HEK293 (cell line): ENCODE data around the gene FHL5.
A peak's percentile ranks its signal among the peaks of the same experiment; 100 is the strongest.

Experiments used
- CTCF ChIA-PET: fragments of 350-600 bp; formaldehyde crosslinking; extraction: SDS; loops from one replicate; lab custom pipeline; 2021; ENCODE audit warnings: antibody characterized with exemption; lab: Yijun Ruan, JAX
- POLR2A ChIA-PET: fragments of 300-600 bp; formaldehyde crosslinking; extraction: SDS; loops from one replicate; lab custom pipeline; 2020; ENCODE audit warnings: antibody characterized with exemption, inconsistent platforms; lab: Yijun Ruan, JAX
- H3K27ac ChIP-seq: fragments of 200-500 bp; sonication (Bioruptor generic); 2 replicates; pipeline ENCODE4 v1.5.1; 2014; ENCODE audit warnings: low read depth, low read length, control low read depth, inconsistent platforms; ENCODE audit errors: extremely low read depth
- H3K36me3 ChIP-seq, 2 experiments: fragments of 200-500 bp in 1 of 2; sonication (Bioruptor generic) in 1 of 2; 1 replicate in 1 of 2; 2 replicates in 1 of 2; pipeline ENCODE4 v1.5.1; 2014 to 2017; ENCODE audit warnings: inconsistent platforms in 2 of 2, low read length in 2 of 2; ENCODE audit not compliant: control insufficient read depth in 2 of 2, insufficient read depth in 1 of 2
- H3K4me1 ChIP-seq: fragments of 200-500 bp; sonication (Bioruptor generic); 2 replicates; pipeline ENCODE4 v1.5.1; 2014; ENCODE audit warnings: mild to moderate bottlenecking, low read length, inconsistent platforms; ENCODE audit not compliant: control insufficient read depth, insufficient read depth
- H3K4me3 ChIP-seq: 2 replicates; pipeline ENCODE4 v1.5.1; 2011; ENCODE audit warnings: low read depth, mild to moderate bottlenecking, control low read depth, low read length, moderate library complexity
- H3K9me3 ChIP-seq: fragments of 200-500 bp; sonication (Bioruptor generic); 2 replicates; pipeline ENCODE4 v1.5.1; 2014; ENCODE audit warnings: low read depth, low read length, inconsistent platforms; ENCODE audit not compliant: control insufficient read depth, insufficient read depth
- BCL11A ChIP-seq: fragments of 450-650 bp; formaldehyde crosslinking; IDR thresholded peaks from 2 replicates; pipeline ENCODE4 v1.5.1; 2016; ENCODE audit warnings: low read depth, missing biosample characterization, missing genetic modification characterization
- KLF16 ChIP-seq: fragments of 450-650 bp; formaldehyde crosslinking; IDR thresholded peaks from 2 replicates; pipeline ENCODE4 v1.5.1; 2017; ENCODE audit warnings: missing biosample characterization, missing genetic modification characterization
- KLF9 ChIP-seq: fragments of 450-650 bp; formaldehyde crosslinking; IDR thresholded peaks from 2 replicates; pipeline ENCODE4 v1.5.1; 2016; ENCODE audit warnings: missing biosample characterization, missing genetic modification characterization, low read depth
- MZF1 ChIP-seq: fragments of 450-650 bp; formaldehyde crosslinking; IDR thresholded peaks from 2 replicates; pipeline ENCODE4 v1.5.1; 2017; ENCODE audit warnings: missing biosample characterization, missing genetic modification characterization, borderline replicate concordance
- SETDB1 ChIP-seq: IDR thresholded peaks from one replicate; pipeline ENCODE4 v1.6.1; 2017; ENCODE audit warnings: mild to moderate bottlenecking, low read length, moderate library complexity, mixed read lengths; ENCODE audit not compliant: insufficient read length
- ZBTB20 ChIP-seq: fragments of 450-650 bp; formaldehyde crosslinking; IDR thresholded peaks from 2 replicates; pipeline ENCODE4 v1.5.1; 2016; ENCODE audit warnings: missing biosample characterization, missing genetic modification characterization
- ZEB2 ChIP-seq: fragments of 450-650 bp; formaldehyde crosslinking; IDR thresholded peaks from 2 replicates; pipeline ENCODE4 v1.5.1; 2016; ENCODE audit warnings: missing biosample characterization, missing genetic modification characterization
- ZNF157 ChIP-seq: fragments of 450-650 bp; formaldehyde crosslinking; IDR thresholded peaks from 2 replicates; pipeline ENCODE4 v1.5.1; 2016; ENCODE audit warnings: missing biosample characterization, missing genetic modification characterization
- ZNF221 ChIP-seq: fragments of 450-650 bp; formaldehyde crosslinking; IDR thresholded peaks from 2 replicates; pipeline ENCODE4 v1.5.1; 2017; ENCODE audit warnings: missing biosample characterization, missing genetic modification characterization, borderline replicate concordance
- ZNF266 ChIP-seq: fragments of 450-650 bp; formaldehyde crosslinking; IDR thresholded peaks from 2 replicates; pipeline ENCODE4 v1.5.1; 2016; ENCODE audit warnings: missing biosample characterization, missing genetic modification characterization, low read depth
- ZNF324 ChIP-seq: fragments of 450-650 bp; formaldehyde crosslinking; IDR thresholded peaks from 2 replicates; pipeline ENCODE4 v1.5.1; 2016; ENCODE audit warnings: missing biosample characterization, missing genetic modification characterization
- ZNF335 ChIP-seq: fragments of 450-650 bp; formaldehyde crosslinking; conservative IDR thresholded peaks from 2 replicates; pipeline ENCODE4 v1.5.1; 2016; ENCODE audit warnings: missing biosample characterization, missing genetic modification characterization
- ZNF416 ChIP-seq: fragments of 450-650 bp; formaldehyde crosslinking; IDR thresholded peaks from 2 replicates; pipeline ENCODE4 v1.5.1; 2016; ENCODE audit warnings: missing biosample characterization, missing genetic modification characterization
- ZNF501 ChIP-seq: fragments of 450-650 bp; formaldehyde crosslinking; IDR thresholded peaks from 2 replicates; pipeline ENCODE4 v1.5.1; 2016; ENCODE audit warnings: missing biosample characterization, missing genetic modification characterization
- ZNF560 ChIP-seq: fragments of 450-650 bp; formaldehyde crosslinking; IDR thresholded peaks from 2 replicates; pipeline ENCODE4 v1.5.1; 2017; ENCODE audit warnings: missing biosample characterization, missing genetic modification characterization, borderline replicate concordance
- ZNF626 ChIP-seq: fragments of 450-650 bp; sonication (Bioruptor Pico); formaldehyde crosslinking; IDR thresholded peaks from 2 replicates; pipeline ENCODE4 v1.5.1; 2018; ENCODE audit warnings: missing biosample characterization, missing genetic modification characterization, inconsistent platforms
- ZNF654 ChIP-seq: fragments of 450-650 bp; formaldehyde crosslinking; IDR thresholded peaks from 2 replicates; pipeline ENCODE4 v1.5.1; 2016; ENCODE audit warnings: low read depth, missing biosample characterization, missing genetic modification characterization
- ZNF677 ChIP-seq: fragments of 450-650 bp; IDR thresholded peaks from 2 replicates; pipeline ENCODE4 v1.5.0; 2018; ENCODE audit warnings: missing biosample characterization, mild to moderate bottlenecking, missing genetic modification characterization, moderate library complexity
- TF ChIP-seq, protein P1 (sequence below): fragments of 450-650 bp; formaldehyde crosslinking; IDR thresholded peaks from 2 replicates; pipeline ENCODE4 v1.5.1; 2017; ENCODE audit warnings: missing biosample characterization, missing genetic modification characterization
- TF ChIP-seq, protein P2 (sequence below): fragments of 450-650 bp; formaldehyde crosslinking; IDR thresholded peaks from 2 replicates; pipeline ENCODE4 v1.5.1; 2016; ENCODE audit warnings: missing biosample characterization, missing genetic modification characterization
- TF ChIP-seq, protein P3 (sequence below): fragments of 450-650 bp; formaldehyde crosslinking; IDR thresholded peaks from 2 replicates; pipeline ENCODE4 v1.5.1; 2016; ENCODE audit warnings: missing biosample characterization, missing genetic modification characterization
- TF ChIP-seq, protein P4 (sequence below): fragments of 450-650 bp; formaldehyde crosslinking; IDR thresholded peaks from 2 replicates; pipeline ENCODE4 v1.5.1; 2016; ENCODE audit warnings: missing biosample characterization, missing genetic modification characterization
- TF ChIP-seq, protein P5 (sequence below): fragments of 450-650 bp; formaldehyde crosslinking; IDR thresholded peaks from 2 replicates; pipeline ENCODE4 v1.5.1; 2016; ENCODE audit warnings: missing biosample characterization, missing genetic modification characterization

FHL5 gene

DNA sequence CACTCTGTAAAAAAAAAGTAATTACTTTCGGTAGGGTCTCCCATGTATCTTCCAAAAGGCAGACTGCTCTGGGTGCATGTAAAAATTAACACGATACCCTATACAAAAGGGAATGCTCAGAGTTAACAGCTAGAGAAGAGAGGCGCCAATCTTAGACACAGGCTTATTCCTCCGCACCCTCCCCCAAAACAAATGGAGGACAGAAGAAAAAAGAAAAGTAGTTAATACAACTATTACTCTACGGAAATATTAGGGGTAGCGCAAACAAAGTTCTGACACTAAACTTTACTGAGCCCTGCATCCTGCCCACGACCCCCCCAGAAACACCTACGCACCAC, 41.7 kb upstream of the FHL5 start:
- CTCF ChIA-PET: no interaction called here
- Histone ChIP-seq H3K36me3 (peaks cover 8 to 10% of the 10 kb centered on the region in 2 experiments), H3K4me1 (no peaks in the 10 kb centered on the region), H3K4me3 (peak overlapping the region; percentile 94), H3K9me3 (no peaks in the 10 kb centered on the region), H3K27ac (peak overlapping the region; percentile 90; the same call in 1 of the 2 replicates)
- POLR2A ChIA-PET: interaction anchor here (2.0 kb wide), 1 partner anchor 404 kb away, joined by 7 read pairs; the partner anchor contains the start of gene KLHL32
- TF ChIP-seq ZNF677 (tag by site-specific recombination): no peak
- TF ChIP-seq, protein P1, sequence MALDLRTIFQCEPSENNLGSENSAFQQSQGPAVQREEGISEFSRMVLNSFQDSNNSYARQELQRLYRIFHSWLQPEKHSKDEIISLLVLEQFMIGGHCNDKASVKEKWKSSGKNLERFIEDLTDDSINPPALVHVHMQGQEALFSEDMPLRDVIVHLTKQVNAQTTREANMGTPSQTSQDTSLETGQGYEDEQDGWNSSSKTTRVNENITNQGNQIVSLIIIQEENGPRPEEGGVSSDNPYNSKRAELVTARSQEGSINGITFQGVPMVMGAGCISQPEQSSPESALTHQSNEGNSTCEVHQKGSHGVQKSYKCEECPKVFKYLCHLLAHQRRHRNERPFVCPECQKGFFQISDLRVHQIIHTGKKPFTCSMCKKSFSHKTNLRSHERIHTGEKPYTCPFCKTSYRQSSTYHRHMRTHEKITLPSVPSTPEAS (tag by site-specific recombination): 0 out of 2 replicates have a peak, but pooled peaks have one; percentile 4

DNA sequence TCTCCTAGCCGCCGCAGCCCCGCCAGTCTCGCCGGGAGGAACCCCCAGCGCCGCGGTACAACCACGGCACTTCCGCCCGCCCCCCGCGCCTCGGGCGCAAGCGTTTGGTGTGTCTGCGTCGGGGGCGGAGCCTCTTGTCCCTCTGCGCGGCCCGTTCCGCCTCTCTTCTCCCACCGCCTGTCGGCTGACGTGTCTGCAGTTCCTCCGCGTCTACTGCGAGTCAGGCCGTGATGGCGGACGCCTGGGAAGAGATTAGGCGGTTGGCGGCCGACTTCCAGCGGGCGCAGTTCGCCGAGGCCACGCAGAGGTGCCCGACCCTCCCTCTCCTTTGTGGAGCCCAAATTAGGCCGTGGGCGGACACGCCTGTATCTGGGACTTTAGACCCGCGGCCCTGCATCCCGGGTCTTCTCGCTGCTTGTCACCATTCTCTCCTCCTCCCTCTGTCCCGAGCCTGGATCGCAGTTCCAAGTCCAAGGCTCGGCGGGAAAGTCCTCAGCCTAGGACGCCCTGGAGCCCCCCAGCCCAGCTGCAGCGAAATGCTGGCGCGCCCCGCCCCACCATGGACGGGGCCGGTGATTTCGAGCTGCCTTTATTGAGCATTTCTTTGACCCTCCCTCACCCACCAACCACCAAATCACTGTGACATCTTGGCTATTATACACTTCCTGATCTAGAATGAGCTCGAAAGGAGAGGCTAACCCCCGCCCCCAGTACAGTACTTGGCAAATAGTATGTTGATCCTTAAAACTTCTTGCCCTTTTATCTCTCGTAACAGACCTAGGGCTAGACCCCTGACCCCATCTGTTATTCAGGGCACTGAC, 41.1 kb upstream of the FHL5 start, which contains the start of gene UFL1:
Gene UFL1, plus strand, starts transcription at position 163 of the 821 bp plus-strand sequence. Its CDS starts 68 bp downstream, at position 231.
- ChIA-PET POLR2A (interaction anchor here (0.7 to 2.0 kb wide), 3 partner anchors 10 to 403 kb away, joined by 3 to 7 read pairs (median 7); partner anchors contain the start of gene KLHL32), CTCF (no interaction called here)
- Histone ChIP-seq H3K9me3 (no peaks in the 10 kb centered on the region), H3K36me3 (peaks cover 9 to 16% of the 10 kb centered on the region in 2 experiments), H3K4me3 (peak within 1 kb of the TSS; percentile 94), H3K27ac (peak within 1 kb of the TSS; percentile 90), H3K4me1 (no peaks in the 10 kb centered on the region)
- TF ChIP-seq, protein P2, sequence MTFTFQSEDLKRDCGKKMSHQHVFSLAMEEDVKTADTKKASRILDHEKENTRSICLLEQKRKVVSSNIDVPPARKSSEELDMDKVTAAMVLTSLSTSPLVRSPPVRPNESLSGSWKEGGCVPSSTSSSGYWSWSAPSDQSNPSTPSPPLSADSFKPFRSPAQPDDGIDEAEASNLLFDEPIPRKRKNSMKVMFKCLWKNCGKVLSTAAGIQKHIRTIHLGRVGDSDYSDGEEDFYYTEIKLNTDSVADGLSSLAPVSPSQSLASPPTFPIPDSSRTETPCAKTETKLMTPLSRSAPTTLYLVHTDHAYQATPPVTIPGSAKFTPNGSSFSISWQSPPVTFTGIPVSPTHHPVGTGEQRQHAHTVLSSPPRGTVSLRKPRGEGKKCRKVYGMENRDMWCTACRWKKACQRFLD (tag by site-specific recombination): no peak
- TF ChIP-seq, protein P3, sequence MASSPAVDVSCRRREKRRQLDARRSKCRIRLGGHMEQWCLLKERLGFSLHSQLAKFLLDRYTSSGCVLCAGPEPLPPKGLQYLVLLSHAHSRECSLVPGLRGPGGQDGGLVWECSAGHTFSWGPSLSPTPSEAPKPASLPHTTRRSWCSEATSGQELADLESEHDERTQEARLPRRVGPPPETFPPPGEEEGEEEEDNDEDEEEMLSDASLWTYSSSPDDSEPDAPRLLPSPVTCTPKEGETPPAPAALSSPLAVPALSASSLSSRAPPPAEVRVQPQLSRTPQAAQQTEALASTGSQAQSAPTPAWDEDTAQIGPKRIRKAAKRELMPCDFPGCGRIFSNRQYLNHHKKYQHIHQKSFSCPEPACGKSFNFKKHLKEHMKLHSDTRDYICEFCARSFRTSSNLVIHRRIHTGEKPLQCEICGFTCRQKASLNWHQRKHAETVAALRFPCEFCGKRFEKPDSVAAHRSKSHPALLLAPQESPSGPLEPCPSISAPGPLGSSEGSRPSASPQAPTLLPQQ (tag by site-specific recombination): 0 out of 2 replicates have a peak, but pooled peaks have one; percentile 81
- TF ChIP-seq KLF16 (tag by site-specific recombination) (peak; percentile 87; the same call in 1 of the 2 replicates), SETDB1 (no peak), ZNF335 (tag by site-specific recombination) (peak; percentile 90), ZNF560 (tag by site-specific recombination) (no peak), ZNF654 (tag by site-specific recombination) (no peak), ZNF324 (tag by site-specific recombination) (peak; percentile 69; the same call in 1 of the 2 replicates), ZNF266 (tag by site-specific recombination) (no peak), ZBTB20 (tag by site-specific recombination) (peak; percentile 85), ZNF416 (tag by site-specific recombination) (no peak), ZNF677 (tag by site-specific recombination) (no peak), BCL11A (tag by site-specific recombination) (no peak), MZF1 (tag by site-specific recombination) (peak; percentile 43; the same call in 1 of the 2 replicates), ZNF221 (tag by site-specific recombination) (no peak), KLF9 (tag by site-specific recombination) (peak; percentile 57), ZNF157 (no peak), ZNF626 (tag by site-specific recombination) (no peak), ZEB2 (tag by site-specific recombination) (peak; percentile 72), ZNF501 (peak; percentile 97; the same call in 1 of the 2 replicates)
- TF ChIP-seq, protein P4, sequence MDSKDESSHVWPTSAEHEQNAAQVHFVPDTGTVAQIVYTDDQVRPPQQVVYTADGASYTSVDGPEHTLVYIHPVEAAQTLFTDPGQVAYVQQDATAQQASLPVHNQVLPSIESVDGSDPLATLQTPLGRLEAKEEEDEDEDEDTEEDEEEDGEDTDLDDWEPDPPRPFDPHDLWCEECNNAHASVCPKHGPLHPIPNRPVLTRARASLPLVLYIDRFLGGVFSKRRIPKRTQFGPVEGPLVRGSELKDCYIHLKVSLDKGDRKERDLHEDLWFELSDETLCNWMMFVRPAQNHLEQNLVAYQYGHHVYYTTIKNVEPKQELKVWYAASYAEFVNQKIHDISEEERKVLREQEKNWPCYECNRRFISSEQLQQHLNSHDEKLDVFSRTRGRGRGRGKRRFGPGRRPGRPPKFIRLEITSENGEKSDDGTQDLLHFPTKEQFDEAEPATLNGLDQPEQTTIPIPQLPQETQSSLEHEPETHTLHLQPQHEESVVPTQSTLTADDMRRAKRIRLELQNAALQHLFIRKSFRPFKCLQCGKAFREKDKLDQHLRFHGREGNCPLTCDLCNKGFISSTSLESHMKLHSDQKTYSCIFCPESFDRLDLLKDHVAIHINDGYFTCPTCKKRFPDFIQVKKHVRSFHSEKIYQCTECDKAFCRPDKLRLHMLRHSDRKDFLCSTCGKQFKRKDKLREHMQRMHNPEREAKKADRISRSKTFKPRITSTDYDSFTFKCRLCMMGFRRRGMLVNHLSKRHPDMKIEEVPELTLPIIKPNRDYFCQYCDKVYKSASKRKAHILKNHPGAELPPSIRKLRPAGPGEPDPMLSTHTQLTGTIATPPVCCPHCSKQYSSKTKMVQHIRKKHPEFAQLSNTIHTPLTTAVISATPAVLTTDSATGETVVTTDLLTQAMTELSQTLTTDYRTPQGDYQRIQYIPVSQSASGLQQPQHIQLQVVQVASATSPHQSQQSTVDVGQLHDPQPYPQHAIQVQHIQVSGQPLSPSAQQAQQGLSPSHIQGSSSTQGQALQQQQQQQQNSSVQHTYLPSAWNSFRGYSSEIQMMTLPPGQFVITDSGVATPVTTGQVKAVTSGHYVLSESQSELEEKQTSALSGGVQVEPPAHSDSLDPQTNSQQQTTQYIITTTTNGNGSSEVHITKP (tag by site-specific recombination): peak; percentile 95
- TF ChIP-seq, protein P5, sequence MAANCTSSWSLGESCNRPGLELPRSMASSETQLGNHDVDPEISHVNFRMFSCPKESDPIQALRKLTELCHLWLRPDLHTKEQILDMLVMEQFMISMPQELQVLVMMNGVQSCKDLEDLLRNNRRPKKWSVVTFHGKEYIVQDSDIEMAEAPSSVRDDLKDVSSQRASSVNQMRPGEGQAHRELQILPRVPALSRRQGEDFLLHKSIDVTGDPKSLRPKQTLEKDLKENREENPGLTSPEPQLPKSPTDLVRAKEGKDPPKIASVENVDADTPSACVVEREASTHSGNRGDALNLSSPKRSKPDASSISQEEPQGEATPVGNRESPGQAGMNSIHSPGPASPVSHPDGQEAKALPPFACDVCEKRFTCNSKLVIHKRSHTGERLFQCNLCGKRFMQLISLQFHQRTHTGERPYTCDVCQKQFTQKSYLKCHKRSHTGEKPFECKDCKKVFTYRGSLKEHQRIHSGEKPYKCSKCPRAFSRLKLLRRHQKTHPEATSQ: peak; percentile 85
